Hematopoietic multipotent progenitor cell (in vitro differentiated cells): ENCODE data around the gene SMC1A. TPM values are rescaled to one million over a fixed set of nuclear protein-coding genes. Genes with fewer than 3 reads are reported as not detected.
"Not testable (repeated sequence)": the region's sequence is repeated elsewhere in the genome, so short reads cannot be mapped to it uniquely, and the experiment has no call there.

ENCODE experiments used
- DNase-seq, 3 donors: peaks; one replicate each; pipeline ENCODE4 v3.0.0-alpha.2; 2011 to 2015; ENCODE audit warnings: low read depth in 2 of 3, low spot score in 2 of 3
- total RNA-seq: library from RNA; depleted of rRNA; stranded (reverse); fragments of >200 nt; gene quantifications from one replicate; pipeline ENCODE4 v1.2.3, GENCODE V29; 2012

The SMC1A gene
- 18.0 TPM for total RNA-seq

- DNase-seq = peak; percentile 96 to 98 (median 97)
Observed at GRCh38 chrX:53422086-53422860, at the start of gene SMC1A. Gene SMC1A, minus strand, starts transcription at chrX:53422654. Its CDS starts 54 bp downstream, at chrX:53422600.

GRCh38 chrX:53471346-53471745, 48.9 kb upstream of the SMC1A start:
- DNase-seq = no peak

- not testable (repeated sequence) for DNase-seq
Observed at GRCh38 chrX:53468659-53469058, 46.2 kb upstream of the SMC1A start.

- no peak for DNase-seq
Observed at GRCh38 chrX:53458082-53458481, 35.6 kb upstream of the SMC1A start.

GRCh38 chrX:53456254-53456653, 33.8 kb upstream of the SMC1A start:
- DNase-seq = no peak

GRCh38 chrX:53452812-53453211, 30.4 kb upstream of the SMC1A start:
- peak in 1 of 3 donors; percentile 15 for DNase-seq

GRCh38 chrX:53449632-53450031, 27.2 kb upstream of the SMC1A start:
- DNase-seq = no peak

GRCh38 chrX:53447441-53447840, 25.0 kb upstream of the SMC1A start:
- DNase-seq = no peak

GRCh38 chrX:53445977-53446376, 23.5 kb upstream of the SMC1A start:
- DNase-seq = peak in 2 of 3 donors; percentile 22 to 60

- DNase-seq = peak in 2 of 3 donors; percentile 41 to 59
Observed at GRCh38 chrX:53442322-53442631, 19.8 kb upstream of the SMC1A start.

- peak in 2 of 3 donors; percentile 37 to 40 for DNase-seq
Observed at GRCh38 chrX:53441531-53442321, 19.3 kb upstream of the SMC1A start.

- DNase-seq = peak in 2 of 3 donors; percentile 28 to 36
Observed at GRCh38 chrX:53440621-53441517, 18.4 kb upstream of the SMC1A start.

GRCh38 chrX:53440101-53440500, 17.6 kb upstream of the SMC1A start:
- no peak for DNase-seq

- no peak for DNase-seq
Observed at GRCh38 chrX:53438832-53439230, 16.4 kb upstream of the SMC1A start.

- no peak for DNase-seq
Observed at GRCh38 chrX:53438174-53438831, 15.8 kb upstream of the SMC1A start.

GRCh38 chrX:53437206-53437605, 14.8 kb upstream of the SMC1A start:
- DNase-seq = no peak

- peak in 1 of 3 donors; percentile 81 for DNase-seq
Observed at GRCh38 chrX:53435997-53436396, 13.5 kb upstream of the SMC1A start.

- DNase-seq = peak; percentile 55 to 89 (median 82)
Observed at GRCh38 chrX:53433651-53434639, 11.5 kb upstream of the SMC1A start, which contains the start of gene HSD17B10. Gene HSD17B10, minus strand, starts transcription at chrX:53434370. Its CDS starts 25 bp downstream, at chrX:53434345.

GRCh38 chrX:53430231-53430630, 7.8 kb upstream of the SMC1A start:
- no peak for DNase-seq
